Mesendoderm (in vitro differentiated cells): ENCODE data around the gene FTCD.

ENCODE experiments used
- DNase-seq: peaks from one replicate; pipeline ENCODE4 v3.0.0; 2013
- H2AK5ac ChIP-seq: 2 replicates; pipeline ENCODE4 v1.6.1; 2013; ENCODE audit warnings: low read length, inconsistent platforms
- H2BK120ac ChIP-seq: 2 replicates; pipeline ENCODE4 v1.6.1; 2013; ENCODE audit warnings: low read depth, mild to moderate bottlenecking, low read length, moderate library complexity, mixed read lengths
- H2BK15ac ChIP-seq: replicated peaks from 2 replicates; pipeline ENCODE4 v1.6.1; 2013; ENCODE audit warnings: low read depth, mild to moderate bottlenecking, moderate library complexity
- H2BK5ac ChIP-seq: 2 replicates; pipeline ENCODE4 v1.6.1; 2013; ENCODE audit warnings: low read length, inconsistent platforms
- H3K18ac ChIP-seq: 2 replicates; pipeline ENCODE4 v1.6.1; 2013; ENCODE audit warnings: mild to moderate bottlenecking, low read length, mixed read lengths
- H3K23ac ChIP-seq: one replicate; pipeline ENCODE4 v1.6.1; 2013; ENCODE audit warnings: low read length
- H3K27ac ChIP-seq: 2 replicates; pipeline ENCODE4 v1.5.1; 2013; ENCODE audit warnings: low read depth, mild to moderate bottlenecking, inconsistent platforms, low read length, moderate library complexity
- H3K27me3 ChIP-seq: 2 replicates; pipeline ENCODE4 v1.6.1; 2013; ENCODE audit warnings: low read length, control low read depth, mild to moderate bottlenecking, inconsistent platforms; ENCODE audit not compliant: insufficient read depth, poor library complexity
- H3K36me3 ChIP-seq: 2 replicates; pipeline ENCODE4 v1.6.1; 2013; ENCODE audit warnings: low read length, inconsistent platforms; ENCODE audit not compliant: control insufficient read depth, insufficient read depth
- H3K4ac ChIP-seq: one replicate; pipeline ENCODE4 v1.6.1; 2013; ENCODE audit warnings: low read depth, mild to moderate bottlenecking, low read length, moderate library complexity
- H3K4me1 ChIP-seq: 2 replicates; pipeline ENCODE4 v1.6.1; 2013; ENCODE audit warnings: low read depth, low read length, inconsistent platforms; ENCODE audit not compliant: control insufficient read depth
- H3K4me2 ChIP-seq: 2 replicates; pipeline ENCODE4 v1.6.1; 2013; ENCODE audit warnings: low read length
- H3K4me3 ChIP-seq: 2 replicates; pipeline ENCODE4 v1.5.1; 2013; ENCODE audit warnings: mild to moderate bottlenecking, low read length
- H3K56ac ChIP-seq: one replicate; pipeline ENCODE4 v1.6.1; 2013; ENCODE audit warnings: low read length
- H3K79me1 ChIP-seq: 2 replicates; pipeline ENCODE4 v1.6.1; 2013; ENCODE audit warnings: low read length, inconsistent platforms
- H3K79me2 ChIP-seq: 2 replicates; pipeline ENCODE4 v1.6.1; 2013; ENCODE audit warnings: mild to moderate bottlenecking, low read length; ENCODE audit not compliant: control insufficient read depth, insufficient read depth
- H3K9ac ChIP-seq: 2 replicates; pipeline ENCODE4 v1.6.1; 2013; ENCODE audit warnings: low read length, inconsistent platforms
- H4K5ac ChIP-seq: one replicate; pipeline ENCODE4 v1.6.1; 2013; ENCODE audit warnings: low read length
- H4K8ac ChIP-seq: one replicate; pipeline ENCODE4 v1.6.1; 2013; ENCODE audit warnings: low read depth, mild to moderate bottlenecking, control low read depth, low read length, moderate library complexity
- WGBS: extraction: QIAGEN DNeasy Blood & Tissue Kit; methylation state at CpG from one replicate; pipeline ENCODE4 v1.1.7; 2013; ENCODE audit warnings: low lambda C conversion rate, missing lambda C conversion rate; ENCODE audit not compliant: insufficient coverage; ENCODE audit errors: extremely low coverage; 5-methylcytosine and 5-hydroxymethylcytosine counted together

FTCD gene

DNA sequence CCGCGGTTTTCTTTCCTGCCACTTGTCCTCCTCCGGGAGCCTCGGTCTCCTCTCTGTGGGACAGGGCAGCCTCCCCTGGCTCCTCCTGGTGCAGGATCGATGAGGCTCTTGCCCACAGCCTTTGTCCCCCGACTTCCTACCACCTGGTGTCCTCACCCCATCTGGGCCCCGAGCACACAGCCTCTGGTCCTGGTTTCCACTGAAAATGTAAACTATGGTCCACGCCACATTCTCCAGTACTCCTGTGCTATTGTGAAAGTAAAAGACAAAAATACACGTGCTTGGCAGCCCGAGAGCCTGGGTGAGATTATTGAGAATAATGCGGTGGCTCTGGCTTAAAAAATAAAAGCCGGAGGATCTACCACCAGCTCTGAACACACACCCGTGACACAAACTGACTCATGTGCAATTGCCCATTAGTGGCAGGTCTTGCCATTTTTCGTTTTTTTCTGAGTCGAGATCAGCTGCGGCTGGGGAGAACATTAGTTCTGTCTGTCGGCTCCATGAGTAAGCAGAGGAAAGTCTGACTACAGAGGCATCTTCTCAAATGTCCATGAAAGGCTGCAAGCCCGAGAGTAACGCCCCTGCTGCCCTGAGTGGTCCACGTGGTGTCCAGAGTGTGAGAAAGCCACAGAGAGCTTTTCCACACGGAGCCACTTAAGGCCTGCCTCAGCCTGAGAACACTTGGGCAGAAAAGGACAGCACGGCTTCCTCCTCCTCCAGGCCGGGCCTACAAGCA lies 63.2 kb downstream of the FTCD start:
- Histone ChIP-seq H4K5ac (no peak overlapping the region), H2BK120ac (no peak overlapping the region), H3K4ac (no peak overlapping the region), H2BK5ac (no peak overlapping the region), H3K9ac (no peak overlapping the region), H3K23ac (no peak overlapping the region), H3K4me3 (no peak overlapping the region), H2AK5ac (no peak overlapping the region), H3K4me1 (no peaks in the 10 kb centered on the region), H3K79me1 (no peaks in the 10 kb centered on the region), H4K8ac (no peak overlapping the region), H3K56ac (no peak overlapping the region), H2BK15ac (no peak overlapping the region), H3K27me3 (no peaks in the 10 kb centered on the region), H3K27ac (no peak overlapping the region), H3K18ac (no peak overlapping the region), H3K79me2 (no peaks in the 10 kb centered on the region), H3K4me2 (no peak overlapping the region), H3K36me3 (no peaks in the 10 kb centered on the region)
- WGBS = no CpG with 5 or more reads among the region's 23 CpGs
- no peak for DNase-seq

DNA sequence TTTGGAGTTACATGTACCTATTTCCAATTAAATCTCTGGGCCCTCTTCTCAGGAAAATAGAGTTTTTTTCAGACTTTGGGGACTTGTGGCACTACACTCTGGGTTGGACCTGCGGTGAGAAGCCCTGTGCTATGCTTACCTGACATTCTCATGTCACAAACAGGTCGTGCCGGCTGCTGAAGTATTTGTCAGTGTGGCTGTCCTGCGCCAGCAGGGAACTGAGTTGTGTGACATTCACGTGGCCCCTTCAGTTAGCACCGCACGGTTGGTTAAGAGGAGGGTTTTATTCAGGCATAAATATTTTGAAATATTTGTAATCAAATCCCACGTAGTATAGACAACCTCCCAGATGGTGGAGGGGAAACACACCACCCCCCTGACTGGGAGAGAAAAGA lies 63.8 kb downstream of the FTCD start:
- Histone ChIP-seq H3K9ac (no peak overlapping the region), H3K56ac (no peak overlapping the region), H3K23ac (no peak overlapping the region), H3K4me2 (no peak overlapping the region), H3K27ac (no peak overlapping the region), H3K18ac (no peak overlapping the region), H3K4me3 (no peak overlapping the region), H3K79me1 (no peaks in the 10 kb centered on the region), H2BK120ac (no peak overlapping the region), H3K79me2 (no peaks in the 10 kb centered on the region), H3K4me1 (no peaks in the 10 kb centered on the region), H3K27me3 (no peaks in the 10 kb centered on the region), H2BK5ac (no peak overlapping the region), H2AK5ac (no peak overlapping the region), H4K8ac (no peak overlapping the region), H4K5ac (no peak overlapping the region), H2BK15ac (no peak overlapping the region), H3K4ac (no peak overlapping the region), H3K36me3 (no peaks in the 10 kb centered on the region)
- DNase-seq = no peak
- no CpG with 5 or more reads among the region's 8 CpGs for WGBS

DNA sequence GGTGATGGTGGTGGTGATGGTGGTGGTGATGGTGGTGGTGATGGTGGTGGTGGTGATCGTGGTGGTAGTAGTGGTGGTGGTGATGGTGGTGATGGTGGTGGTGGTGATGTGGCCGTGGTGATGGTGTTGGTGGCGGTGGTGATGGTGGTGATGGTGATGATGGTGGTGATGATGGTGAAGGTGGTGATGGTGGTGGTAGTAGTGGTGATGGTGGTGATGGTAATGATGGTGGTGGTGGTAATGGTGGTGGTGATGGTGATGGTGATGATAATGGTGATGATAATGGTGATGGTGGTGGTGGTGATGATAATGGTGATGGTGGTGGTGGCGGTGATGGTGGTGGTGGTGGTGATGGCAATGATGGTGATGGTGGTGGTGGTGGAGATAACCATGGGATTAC lies 64.3 kb downstream of the FTCD start:
- Histone ChIP-seq H3K4me2 (no peak overlapping the region), H3K27me3 (no peaks in the 10 kb centered on the region), H3K4me1 (no peaks in the 10 kb centered on the region), H3K79me2 (no peaks in the 10 kb centered on the region), H4K5ac (no peak overlapping the region), H3K4ac (no peak overlapping the region), H2BK5ac (no peak overlapping the region), H3K56ac (no peak overlapping the region), H2BK15ac (no peak overlapping the region), H3K36me3 (no peaks in the 10 kb centered on the region), H2AK5ac (no peak overlapping the region), H3K23ac (no peak overlapping the region), H2BK120ac (no peak overlapping the region), H3K18ac (no peak overlapping the region), H3K79me1 (no peaks in the 10 kb centered on the region), H3K9ac (no peak overlapping the region), H4K8ac (no peak overlapping the region), H3K27ac (no peak overlapping the region), H3K4me3 (no peak overlapping the region)
- no peak for DNase-seq
- no CpG with 5 or more reads among the region's 4 CpGs for WGBS

DNA sequence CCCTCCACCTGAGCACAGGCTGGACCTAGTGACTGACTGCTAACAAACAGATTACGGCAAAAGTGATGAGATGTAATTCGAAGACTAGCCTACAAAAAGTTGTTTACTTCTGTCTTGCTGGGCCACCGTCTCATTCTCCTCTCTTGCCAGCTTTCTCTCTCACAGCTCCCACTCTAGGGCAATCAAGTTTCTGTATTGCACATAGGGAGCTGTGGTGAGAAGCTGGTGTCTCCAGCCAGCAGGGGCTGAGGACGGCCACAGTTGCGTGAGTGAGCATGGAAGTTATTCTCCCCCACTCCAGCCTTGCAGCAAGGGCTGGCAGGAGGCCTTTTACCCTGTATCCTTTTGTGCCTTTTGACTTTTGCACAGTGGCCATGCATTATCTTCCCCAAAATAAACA lies 66.1 kb downstream of the FTCD start:
- Histone ChIP-seq H4K8ac (no peak overlapping the region), H3K4me2 (no peak overlapping the region), H3K18ac (no peak overlapping the region), H2AK5ac (no peak overlapping the region), H2BK5ac (no peak overlapping the region), H3K27me3 (no peaks in the 10 kb centered on the region), H2BK120ac (no peak overlapping the region), H2BK15ac (no peak overlapping the region), H3K4ac (no peak overlapping the region), H3K4me3 (no peak overlapping the region), H3K9ac (no peak overlapping the region), H3K23ac (no peak overlapping the region), H3K79me2 (no peaks in the 10 kb centered on the region), H3K56ac (no peak overlapping the region), H3K4me1 (no peaks in the 10 kb centered on the region), H3K79me1 (no peaks in the 10 kb centered on the region), H4K5ac (no peak overlapping the region), H3K36me3 (no peaks in the 10 kb centered on the region), H3K27ac (no peak overlapping the region)
- WGBS = no CpG with 5 or more reads among the region's 5 CpGs
- no peak for DNase-seq

DNA sequence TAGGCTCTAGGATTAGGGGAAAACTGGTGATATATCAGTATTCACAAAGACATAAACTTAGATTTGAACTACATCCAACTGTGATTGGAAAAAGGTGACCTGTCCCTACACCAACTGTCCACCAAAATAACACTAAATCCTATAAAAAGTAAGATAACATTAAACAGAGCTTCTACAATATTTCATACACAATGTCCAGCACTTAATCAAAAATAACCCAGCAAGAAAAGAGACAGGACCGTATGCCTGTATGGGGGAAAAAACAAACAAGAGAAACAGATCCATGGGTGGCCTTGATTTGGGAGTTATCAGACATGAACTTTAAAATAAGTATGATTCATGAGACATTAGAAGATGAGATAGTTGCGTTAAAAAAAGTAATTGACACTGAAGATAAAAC lies 67.2 kb downstream of the FTCD start:
- Histone ChIP-seq H3K79me2 (no peaks in the 10 kb centered on the region), H2BK15ac (no peak overlapping the region), H4K5ac (no peak overlapping the region), H3K23ac (no peak overlapping the region), H4K8ac (no peak overlapping the region), H2AK5ac (no peak overlapping the region), H3K4ac (no peak overlapping the region), H3K4me3 (no peak overlapping the region), H3K79me1 (no peaks in the 10 kb centered on the region), H3K36me3 (no peaks in the 10 kb centered on the region), H3K27me3 (no peaks in the 10 kb centered on the region), H3K56ac (no peak overlapping the region), H3K4me2 (no peak overlapping the region), H3K27ac (no peak overlapping the region), H3K4me1 (no peaks in the 10 kb centered on the region), H2BK5ac (no peak overlapping the region), H2BK120ac (no peak overlapping the region), H3K18ac (no peak overlapping the region), H3K9ac (no peak overlapping the region)
- WGBS = no CpG with 5 or more reads among the region's 2 CpGs
- DNase-seq = no peak

DNA sequence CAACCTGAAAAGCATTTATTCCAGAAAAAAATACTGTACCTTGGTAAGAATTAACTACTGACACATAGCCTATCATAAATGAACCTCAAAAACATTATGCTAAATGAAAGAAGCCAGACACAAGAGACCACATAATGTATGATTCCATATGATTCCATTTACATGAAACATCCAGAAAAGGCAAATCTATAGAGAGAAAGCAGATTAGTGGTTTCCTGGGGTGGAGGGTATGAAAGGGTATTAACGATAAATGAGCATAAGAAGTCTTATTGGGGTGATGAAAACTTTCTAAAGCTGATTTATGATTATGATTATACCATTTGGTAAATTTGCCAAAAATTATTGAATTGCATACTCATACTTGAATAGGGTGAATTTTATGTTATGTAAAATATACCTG lies 67.7 kb downstream of the FTCD start:
- H3K4me3 ChIP-seq = no peak overlapping the region
- H3K27me3 ChIP-seq = no peaks in the 10 kb centered on the region
- H2BK120ac ChIP-seq = no peak overlapping the region
- DNase-seq = no peak
- no peak overlapping the region for H4K5ac ChIP-seq
- H2AK5ac ChIP-seq = no peak overlapping the region
- no peaks in the 10 kb centered on the region for H3K4me1 ChIP-seq
- H4K8ac ChIP-seq = no peak overlapping the region
- no peaks in the 10 kb centered on the region for H3K36me3 ChIP-seq
- H2BK5ac ChIP-seq = no peak overlapping the region
- no peak overlapping the region for H3K4me2 ChIP-seq
- no peak overlapping the region for H3K27ac ChIP-seq
- no peak overlapping the region for H3K9ac ChIP-seq
- no peaks in the 10 kb centered on the region for H3K79me1 ChIP-seq
- no peak overlapping the region for H3K4ac ChIP-seq
- no peaks in the 10 kb centered on the region for H3K79me2 ChIP-seq
- H3K23ac ChIP-seq = no peak overlapping the region
- no peak overlapping the region for H3K18ac ChIP-seq
- H2BK15ac ChIP-seq = no peak overlapping the region
- no CpG with 5 or more reads among the region's 1 CpG for WGBS
- no peak overlapping the region for H3K56ac ChIP-seq
